Measurements from ENCODE around the gene CPED1. TPM values are rescaled to one million over a fixed set of nuclear protein-coding genes. Genes with fewer than 3 reads are reported as not detected.

Gene CPED1
- total and polyA plus RNA-seq, 10 of the 15 experiments (the other 5 are each of a cell fraction or from before 2014, with no cell fraction given): 0.01 to 0.77 (median 0.10) TPM; not detected in 1

DNA sequence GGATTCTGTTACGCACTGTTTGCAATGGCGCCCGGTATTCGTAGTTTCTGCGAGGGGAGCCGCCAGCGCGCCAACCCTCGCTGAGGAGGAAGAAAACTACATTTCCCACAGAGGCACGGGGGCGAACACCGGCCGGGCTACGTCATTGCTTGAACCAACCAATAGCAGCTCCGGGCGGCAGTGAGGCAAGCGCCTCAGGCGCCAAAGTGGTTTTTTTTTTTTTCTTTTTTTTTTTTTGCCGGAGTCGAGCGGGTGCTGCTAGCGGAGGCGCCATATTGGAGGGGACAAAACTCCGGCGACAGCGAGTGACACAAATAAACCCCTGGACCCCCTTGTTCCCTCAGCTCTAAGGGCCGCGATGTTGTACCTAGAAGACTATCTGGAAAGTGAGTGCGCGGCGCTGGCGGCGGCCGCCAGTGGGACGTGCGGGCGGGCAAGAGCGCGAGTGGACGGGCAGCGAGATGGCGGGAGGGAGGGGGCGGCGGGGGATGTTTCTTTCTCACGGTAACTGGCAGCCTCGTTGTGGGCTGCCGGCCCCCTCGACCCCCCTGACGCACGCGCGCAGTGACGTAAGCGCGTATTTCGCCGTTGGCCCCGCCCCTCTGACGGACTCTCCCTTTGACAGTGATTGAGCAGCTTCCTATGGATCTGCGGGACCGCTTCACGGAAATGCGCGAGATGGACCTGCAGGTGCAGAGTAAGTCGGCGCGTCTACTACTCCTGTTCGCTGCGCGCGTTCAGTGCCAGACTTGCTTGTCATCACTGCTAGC, 37.8 kb upstream of the CPED1 start, which contains the start of gene ING3 (continued):
- TF ChIP-seq, protein P1, sequence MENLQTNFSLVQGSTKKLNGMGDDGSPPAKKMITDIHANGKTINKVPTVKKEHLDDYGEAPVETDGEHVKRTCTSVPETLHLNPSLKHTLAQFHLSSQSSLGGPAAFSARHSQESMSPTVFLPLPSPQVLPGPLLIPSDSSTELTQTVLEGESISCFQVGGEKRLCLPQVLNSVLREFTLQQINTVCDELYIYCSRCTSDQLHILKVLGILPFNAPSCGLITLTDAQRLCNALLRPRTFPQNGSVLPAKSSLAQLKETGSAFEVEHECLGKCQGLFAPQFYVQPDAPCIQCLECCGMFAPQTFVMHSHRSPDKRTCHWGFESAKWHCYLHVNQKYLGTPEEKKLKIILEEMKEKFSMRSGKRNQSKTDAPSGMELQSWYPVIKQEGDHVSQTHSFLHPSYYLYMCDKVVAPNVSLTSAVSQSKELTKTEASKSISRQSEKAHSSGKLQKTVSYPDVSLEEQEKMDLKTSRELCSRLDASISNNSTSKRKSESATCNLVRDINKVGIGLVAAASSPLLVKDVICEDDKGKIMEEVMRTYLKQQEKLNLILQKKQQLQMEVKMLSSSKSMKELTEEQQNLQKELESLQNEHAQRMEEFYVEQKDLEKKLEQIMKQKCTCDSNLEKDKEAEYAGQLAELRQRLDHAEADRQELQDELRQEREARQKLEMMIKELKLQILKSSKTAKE (IDR thresholded peaks at IDR 0.05; ENCODE audit: low read depth, poor library complexity, severe bottlenecking): no peak
- TF ChIP-seq WRNIP1 (IDR thresholded peaks at IDR 0.05; ENCODE audit: borderline replicate concordance, low read depth, low read length) (no peak), SRF (IDR thresholded peaks at IDR 0.05; ENCODE audit: low read depth in 2 of 2, low read length in 2 of 2) (no peak), RAD51 (IDR thresholded peaks at IDR 0.05) (peak; percentile 55; the same call in 1 of the 2 replicates)
- TF ChIP-seq, protein P2, sequence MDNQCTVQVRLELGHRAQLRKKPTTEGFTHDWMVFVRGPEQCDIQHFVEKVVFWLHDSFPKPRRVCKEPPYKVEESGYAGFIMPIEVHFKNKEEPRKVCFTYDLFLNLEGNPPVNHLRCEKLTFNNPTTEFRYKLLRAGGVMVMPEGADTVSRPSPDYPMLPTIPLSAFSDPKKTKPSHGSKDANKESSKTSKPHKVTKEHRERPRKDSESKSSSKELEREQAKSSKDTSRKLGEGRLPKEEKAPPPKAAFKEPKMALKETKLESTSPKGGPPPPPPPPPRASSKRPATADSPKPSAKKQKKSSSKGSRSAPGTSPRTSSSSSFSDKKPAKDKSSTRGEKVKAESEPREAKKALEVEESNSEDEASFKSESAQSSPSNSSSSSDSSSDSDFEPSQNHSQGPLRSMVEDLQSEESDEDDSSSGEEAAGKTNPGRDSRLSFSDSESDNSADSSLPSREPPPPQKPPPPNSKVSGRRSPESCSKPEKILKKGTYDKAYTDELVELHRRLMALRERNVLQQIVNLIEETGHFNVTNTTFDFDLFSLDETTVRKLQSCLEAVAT (IDR thresholded peaks at IDR 0.05): no peak

DNA sequence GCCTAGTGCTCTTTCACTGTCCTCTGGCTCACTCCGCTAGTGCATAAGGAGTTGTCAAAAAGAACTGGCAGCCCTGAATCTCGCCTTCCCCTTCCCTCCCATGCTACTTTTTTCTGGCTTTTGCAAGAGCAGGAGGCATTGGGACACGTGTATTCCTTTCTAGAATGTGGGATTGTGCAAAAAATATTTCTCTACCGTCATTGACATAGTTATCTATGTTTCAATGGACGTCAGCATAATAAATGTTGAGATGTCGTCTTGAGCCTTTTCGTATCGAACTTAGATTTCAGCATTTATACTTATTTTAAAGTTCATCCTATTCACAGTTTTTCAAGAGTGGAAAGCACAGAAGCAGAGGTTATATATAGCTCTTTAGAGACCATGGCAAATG, 37.2 kb upstream of the CPED1 start:
- Histone ChIP-seq H3K9ac (ENCODE audit: control insufficient read depth, insufficient read depth, low read length) (peak overlapping the region; percentile 92), H3K36me3 (ENCODE audit: control insufficient read depth in 2 of 2, insufficient read depth in 2 of 2, low read length in 1 of 2) (peaks cover 0 to 3% of the 10 kb centered on the region in 2 experiments; a peak in 1 of 4 replicates), H3K4me3 (peak overlapping the region; percentile 90), H3K27ac (ENCODE audit: control insufficient read depth, insufficient read depth) (peak overlapping the region; percentile 97), H3K27me3 (replicated peaks in 1 of 2; ENCODE audit: control insufficient read depth in 2 of 2, insufficient read depth in 2 of 2, low read length in 1 of 2) (no peaks in the 10 kb centered on the region), H3K79me2 (ENCODE audit: control insufficient read depth, insufficient read depth, low read length) (peaks cover 24% of the 10 kb centered on the region), H4K20me1 (ENCODE audit: control insufficient read depth, insufficient read depth) (no peaks in the 10 kb centered on the region), H2AFZ (ENCODE audit: control insufficient read depth, low read depth, low read length) (peak overlapping the region; percentile 43), H3K9me3 (replicated peaks; ENCODE audit: control insufficient read depth, insufficient read depth, low read length) (no peaks in the 10 kb centered on the region), H3K4me1 (ENCODE audit: control insufficient read depth, insufficient read depth, low read length) (0 out of 2 replicates have a peak, but pooled peaks cover 5% of the 10 kb centered on the region), H3K4me2 (ENCODE audit: control insufficient read depth, insufficient read depth) (peak overlapping the region; percentile 97)
- RAD21 ChIA-PET (ENCODE audit: unreplicated experiment): interaction anchor here (0.8 to 3.5 kb wide), 9 partner anchors 10 to 159 kb away, joined by 3 to 11 read pairs (median 4); no protein-coding TSS in a partner anchor
- FAIRE-seq (no peak), ATAC-seq (no peak), DNase-seq (ENCODE audit: low read depth, low spot score) (no peak)
- CTCF ChIA-PET: interaction anchor here (0.9 to 3.4 kb wide), 4 partner anchors 10 to 160 kb away, joined by 3 to 23 read pairs (median 3); no protein-coding TSS in a partner anchor
- SMC1A ChIA-PET (ENCODE audit: uncharacterized antibody, unreplicated experiment): interaction anchor here (0.8 to 2.5 kb wide), 19 partner anchors 8 to 673 kb away, joined by 3 to 11 read pairs (median 3); no protein-coding TSS in a partner anchor
- TSS peak; percentile 65 for BruUV-seq (replicated peaks)
- WGBS (ENCODE audit: insufficient coverage, insufficient replicate concordance, low lambda C conversion rate, missing lambda C conversion rate): 9% methylated on average over 8 of the region's 8 CpGs
- in situ Hi-C loops (cut with MboI) (loop anchor here (25.0 kb wide), 1 partner anchor 586 kb away; no protein-coding TSS in a partner anchor), intact Hi-C loops (cut with micrococcal nuclease; ENCODE audit: unreplicated experiment) (loop anchor here (2.0 to 10.0 kb wide), 3 partner anchors 95 to 583 kb away; no protein-coding TSS in a partner anchor)
- POLR2A ChIA-PET: interaction anchor here (0.6 to 2.0 kb wide), 5 partner anchors 10 to 162 kb away, joined by 4 to 14 read pairs (median 8); no protein-coding TSS in a partner anchor
- TF ChIP-seq IKZF2 (IDR thresholded peaks at IDR 0.05): no peak
- TF ChIP-seq EZH2 (IDR thresholded peaks at IDR 0.05; ENCODE audit: borderline replicate concordance, control insufficient read depth, low read depth, low read length): no peak
- no peak for TF ChIP-seq ZNF274 (IDR thresholded peaks at IDR 0.05; ENCODE audit: insufficient read depth, insufficient read length)
- no peak for TF ChIP-seq GABPA (IDR thresholded peaks at IDR 0.05; ENCODE audit: low read depth)
- peak; percentile 1 for TF ChIP-seq IKZF1 (conservative IDR thresholded peaks at IDR 0.05)
- TF ChIP-seq, protein P1 (IDR thresholded peaks at IDR 0.05; ENCODE audit: low read depth, poor library complexity, severe bottlenecking): no peak
- no peak for TF ChIP-seq POU2F2 (IDR thresholded peaks at IDR 0.05; ENCODE audit: borderline replicate concordance, low read depth, low read length)
- no peak for TF ChIP-seq KDM1A (IDR thresholded peaks at IDR 0.05; ENCODE audit: borderline replicate concordance)
